ENCODE results near the gene MAT1A.
"Not testable (repeated sequence)": the region's sequence is repeated elsewhere in the genome, so short reads cannot be mapped to it uniquely, and the experiment has no call there.

Gene MAT1A

GRCh38 chr10:80249906-80250305 is 39.6 kb downstream of the MAT1A start:
- DNase-seq; in situ Hi-C loops (cut with HindIII; ENCODE audit: low pct_ligation_motif_present, low pct_unique_long_range_greater_than_20kb, low sequenced_read_pairs): not testable (repeated sequence)

- in situ Hi-C loops (cut with HindIII; ENCODE audit: low pct_ligation_motif_present, low pct_unique_long_range_greater_than_20kb, low sequenced_read_pairs), result not testable (repeated sequence)
Observed at GRCh38 chr10:80247611-80248010, 41.8 kb downstream of the MAT1A start.

GRCh38 chr10:80244371-80244770 is 45.1 kb downstream of the MAT1A start:
- DNase-seq; in situ Hi-C loops (cut with HindIII; ENCODE audit: low pct_ligation_motif_present, low pct_unique_long_range_greater_than_20kb, low sequenced_read_pairs): not testable (repeated sequence)

More at GRCh38 chr10:80247611-80248010, 41.8 kb downstream of the MAT1A start:
- not testable (repeated sequence) for DNase-seq

- DNase-seq; in situ Hi-C loops (cut with HindIII; ENCODE audit: low pct_ligation_motif_present, low pct_unique_long_range_greater_than_20kb, low sequenced_read_pairs): not testable (repeated sequence)
Observed at GRCh38 chr10:80242341-80242740, 47.1 kb downstream of the MAT1A start.

- DNase-seq; in situ Hi-C loops (cut with HindIII; ENCODE audit: low pct_ligation_motif_present, low pct_unique_long_range_greater_than_20kb, low sequenced_read_pairs): not testable (repeated sequence)
Observed at GRCh38 chr10:80236457-80236856, 53.0 kb downstream of the MAT1A start.

GRCh38 chr10:80234331-80235235 is 54.9 kb downstream of the MAT1A start:
- DNase-seq; in situ Hi-C loops (cut with HindIII; ENCODE audit: low pct_ligation_motif_present, low pct_unique_long_range_greater_than_20kb, low sequenced_read_pairs): not testable (repeated sequence)

- DNase-seq; in situ Hi-C loops (cut with HindIII; ENCODE audit: low pct_ligation_motif_present, low pct_unique_long_range_greater_than_20kb, low sequenced_read_pairs): not testable (repeated sequence)
Observed at GRCh38 chr10:80233871-80234270, 55.6 kb downstream of the MAT1A start.

- DNase-seq; in situ Hi-C loops (cut with HindIII; ENCODE audit: low pct_ligation_motif_present, low pct_unique_long_range_greater_than_20kb, low sequenced_read_pairs): not testable (repeated sequence)
Observed at GRCh38 chr10:80226723-80227122, 62.7 kb downstream of the MAT1A start.

- in situ Hi-C loops (cut with HindIII; ENCODE audit: low pct_ligation_motif_present, low pct_unique_long_range_greater_than_20kb, low sequenced_read_pairs); DNase-seq: not testable (repeated sequence)
Observed at GRCh38 chr10:80223031-80223419, 66.4 kb downstream of the MAT1A start.

Data from ACHN (cell line).